ENCODE data around the gene WNT9A.

WNT9A gene

DNA sequence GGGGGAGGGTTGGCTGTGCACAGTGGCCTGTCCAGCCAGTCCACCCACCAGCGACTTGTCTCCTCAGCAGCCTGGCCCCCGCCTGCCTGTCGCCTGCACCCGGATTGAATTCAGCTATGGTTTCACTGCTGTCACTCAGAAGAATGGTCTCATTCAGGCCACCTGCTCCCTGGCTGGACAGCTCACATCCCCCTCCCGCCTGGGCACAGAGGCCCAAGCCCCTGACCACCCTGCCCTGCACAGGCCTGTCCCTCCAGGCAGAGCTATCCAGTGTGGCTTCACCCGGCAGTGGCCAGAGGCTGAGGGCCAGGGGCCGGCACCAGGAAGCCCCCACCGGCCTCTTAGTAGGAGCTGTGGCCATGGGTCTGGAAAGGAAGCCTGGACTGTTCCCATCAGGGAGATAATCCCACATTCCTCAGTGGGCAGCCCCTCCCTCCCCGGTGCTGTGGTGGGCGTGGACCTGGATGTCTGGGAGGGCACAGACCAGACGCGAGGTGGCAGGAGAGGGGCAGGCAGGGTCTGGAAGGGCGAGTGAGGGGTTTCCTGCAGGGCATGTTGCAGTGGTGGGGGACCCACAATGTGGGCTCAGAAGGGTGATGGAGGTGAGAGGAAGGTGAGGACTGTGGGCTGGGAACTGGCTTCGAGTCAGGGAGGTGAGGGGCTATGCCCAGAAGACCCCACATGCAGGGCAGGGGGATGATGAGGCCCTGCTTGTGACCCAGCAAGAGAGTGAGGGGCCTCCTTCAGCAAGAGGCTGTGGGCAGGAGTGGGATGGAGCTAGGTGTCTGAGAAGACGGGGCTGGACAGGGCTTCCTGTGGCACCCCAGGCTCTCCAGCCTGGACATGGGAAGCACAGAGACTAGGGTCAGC lies 30.4 kb downstream of the WNT9A start:
- H3K4me3 ChIP-seq (ENCODE audit: low read depth, low read length): no peak overlapping the region
- POLR2A ChIA-PET: no interaction called here
- TF ChIP-seq, protein P1, sequence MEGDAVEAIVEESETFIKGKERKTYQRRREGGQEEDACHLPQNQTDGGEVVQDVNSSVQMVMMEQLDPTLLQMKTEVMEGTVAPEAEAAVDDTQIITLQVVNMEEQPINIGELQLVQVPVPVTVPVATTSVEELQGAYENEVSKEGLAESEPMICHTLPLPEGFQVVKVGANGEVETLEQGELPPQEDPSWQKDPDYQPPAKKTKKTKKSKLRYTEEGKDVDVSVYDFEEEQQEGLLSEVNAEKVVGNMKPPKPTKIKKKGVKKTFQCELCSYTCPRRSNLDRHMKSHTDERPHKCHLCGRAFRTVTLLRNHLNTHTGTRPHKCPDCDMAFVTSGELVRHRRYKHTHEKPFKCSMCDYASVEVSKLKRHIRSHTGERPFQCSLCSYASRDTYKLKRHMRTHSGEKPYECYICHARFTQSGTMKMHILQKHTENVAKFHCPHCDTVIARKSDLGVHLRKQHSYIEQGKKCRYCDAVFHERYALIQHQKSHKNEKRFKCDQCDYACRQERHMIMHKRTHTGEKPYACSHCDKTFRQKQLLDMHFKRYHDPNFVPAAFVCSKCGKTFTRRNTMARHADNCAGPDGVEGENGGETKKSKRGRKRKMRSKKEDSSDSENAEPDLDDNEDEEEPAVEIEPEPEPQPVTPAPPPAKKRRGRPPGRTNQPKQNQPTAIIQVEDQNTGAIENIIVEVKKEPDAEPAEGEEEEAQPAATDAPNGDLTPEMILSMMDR (IDR thresholded peaks at IDR 0.05; ENCODE audit: insufficient read depth, low read length, missing control alignments): no peak
- no peak for DNase-seq (ENCODE audit: low read depth, low spot score)
- CTCF ChIA-PET: no interaction called here

DNA sequence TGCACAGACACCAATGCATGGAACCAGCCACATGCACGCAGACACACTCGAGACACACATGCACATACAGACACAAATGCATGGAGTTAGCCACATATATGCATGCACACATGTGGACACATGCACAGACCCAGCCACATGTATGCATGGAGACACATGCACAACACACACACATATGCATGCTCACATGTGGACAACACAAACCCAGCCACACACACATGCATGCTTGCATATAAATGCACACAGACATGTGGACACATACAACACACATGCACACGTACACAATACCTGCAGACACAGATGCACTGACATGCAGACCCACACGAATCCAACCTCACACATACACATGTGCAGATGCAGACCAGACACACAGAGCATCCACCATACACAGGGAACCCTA lies 31.1 kb downstream of the WNT9A start:
- CTCF ChIA-PET: no interaction called here

DNA sequence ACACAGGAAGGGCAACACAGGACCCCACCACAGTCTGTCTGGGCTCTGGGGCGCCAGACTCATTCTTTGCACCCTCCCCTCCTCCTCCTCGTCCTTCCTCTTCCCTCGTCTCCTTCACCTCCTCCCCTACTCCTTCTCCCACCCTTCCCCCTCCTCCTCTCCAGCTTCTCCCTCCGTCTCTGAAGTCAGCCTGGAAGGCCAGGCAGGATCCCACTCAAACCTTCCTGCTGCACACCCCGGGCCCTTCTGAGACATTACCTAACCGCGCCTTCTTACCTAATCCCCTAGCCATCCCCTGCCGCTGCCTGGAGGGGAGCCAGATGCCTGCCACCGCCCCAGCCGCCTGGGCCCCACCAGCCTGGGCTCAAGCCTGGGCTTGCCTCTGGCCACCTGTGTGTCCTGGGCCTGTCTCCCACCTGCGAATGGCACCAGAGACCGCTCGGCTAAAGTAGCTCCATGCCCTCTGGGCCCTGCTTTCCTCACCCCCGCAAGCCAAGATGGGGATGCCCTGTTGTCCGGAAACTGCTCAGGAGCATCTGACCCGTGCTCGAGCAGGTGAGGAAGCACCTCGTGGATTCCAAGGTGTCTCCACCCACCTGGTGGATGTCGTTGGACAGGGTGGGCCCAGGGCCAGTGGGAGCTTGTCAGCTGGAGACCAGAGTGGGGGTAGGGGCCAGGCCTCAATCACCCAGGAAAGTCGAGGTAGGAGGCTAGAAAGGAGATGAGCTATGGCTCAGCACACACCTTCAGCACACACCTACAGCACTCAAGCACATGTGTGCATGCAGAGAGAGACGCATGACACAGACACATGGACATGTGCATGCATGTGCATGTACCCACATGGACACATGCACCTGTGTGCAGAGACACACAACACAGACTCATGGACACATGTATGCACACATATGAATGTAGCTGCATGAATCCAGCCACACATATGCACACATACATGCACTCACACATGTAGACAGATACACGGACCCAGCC lies 31.9 kb downstream of the WNT9A start:
- H3K4me3 ChIP-seq (ENCODE audit: low read depth, low read length): no peak overlapping the region
- no peak for DNase-seq (ENCODE audit: low read depth, low spot score)
- POLR2A ChIA-PET: no interaction called here
- CTCF ChIA-PET: no interaction called here
- TF ChIP-seq, protein P1 (IDR thresholded peaks at IDR 0.05; ENCODE audit: insufficient read depth, low read length, missing control alignments): no peak

More for the DNA sequence above, 31.1 kb downstream of the WNT9A start:
- H3K4me3 ChIP-seq (ENCODE audit: low read depth, low read length): no peak overlapping the region
- DNase-seq (ENCODE audit: low read depth, low spot score): no peak
- POLR2A ChIA-PET: no interaction called here
- TF ChIP-seq, protein P1 (IDR thresholded peaks at IDR 0.05; ENCODE audit: insufficient read depth, low read length, missing control alignments): no peak

DNA sequence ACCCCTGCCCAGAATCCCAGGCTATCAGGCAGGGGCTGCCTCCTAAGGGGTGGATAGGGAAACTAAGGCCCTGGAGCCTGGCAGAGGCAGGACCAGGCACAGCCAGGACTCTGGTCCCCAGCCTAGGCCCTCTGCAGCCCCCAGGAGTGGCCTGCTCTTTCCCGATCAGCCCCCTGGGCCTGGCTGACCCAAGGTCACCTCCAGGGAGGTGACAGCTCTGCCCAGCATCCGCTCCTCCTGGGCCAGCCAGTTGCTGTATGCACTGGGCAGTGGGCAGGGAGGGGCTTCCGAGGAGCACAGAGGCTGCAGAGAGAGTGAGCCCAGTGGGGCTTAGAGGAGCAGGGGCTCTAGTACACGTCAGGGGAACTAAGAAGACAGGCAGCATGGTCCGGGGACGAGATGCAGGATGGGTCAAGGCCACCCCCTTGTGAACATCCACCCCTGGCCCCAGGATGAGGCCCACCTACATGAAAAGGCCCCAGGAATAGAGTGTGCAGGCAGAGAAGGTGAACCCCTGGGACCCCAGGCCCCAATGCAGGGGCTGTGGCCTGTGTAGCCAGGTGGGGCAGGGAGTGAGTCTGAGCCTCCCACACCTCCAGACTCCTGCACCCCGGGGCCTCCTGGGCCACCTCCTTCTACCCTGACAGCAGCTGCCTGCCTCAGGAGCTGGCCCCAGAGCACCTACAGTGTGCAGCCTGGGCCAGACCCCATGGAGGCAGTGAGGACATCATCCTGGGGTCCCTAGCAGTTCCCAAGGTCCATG lies 32.8 kb downstream of the WNT9A start:
- TF ChIP-seq, protein P1 (IDR thresholded peaks at IDR 0.05; ENCODE audit: insufficient read depth, low read length, missing control alignments): no peak
- H3K4me3 ChIP-seq (ENCODE audit: low read depth, low read length): no peak overlapping the region
- ChIA-PET CTCF (no interaction called here), POLR2A (no interaction called here)
- no peak for DNase-seq (ENCODE audit: low read depth, low spot score)

DNA sequence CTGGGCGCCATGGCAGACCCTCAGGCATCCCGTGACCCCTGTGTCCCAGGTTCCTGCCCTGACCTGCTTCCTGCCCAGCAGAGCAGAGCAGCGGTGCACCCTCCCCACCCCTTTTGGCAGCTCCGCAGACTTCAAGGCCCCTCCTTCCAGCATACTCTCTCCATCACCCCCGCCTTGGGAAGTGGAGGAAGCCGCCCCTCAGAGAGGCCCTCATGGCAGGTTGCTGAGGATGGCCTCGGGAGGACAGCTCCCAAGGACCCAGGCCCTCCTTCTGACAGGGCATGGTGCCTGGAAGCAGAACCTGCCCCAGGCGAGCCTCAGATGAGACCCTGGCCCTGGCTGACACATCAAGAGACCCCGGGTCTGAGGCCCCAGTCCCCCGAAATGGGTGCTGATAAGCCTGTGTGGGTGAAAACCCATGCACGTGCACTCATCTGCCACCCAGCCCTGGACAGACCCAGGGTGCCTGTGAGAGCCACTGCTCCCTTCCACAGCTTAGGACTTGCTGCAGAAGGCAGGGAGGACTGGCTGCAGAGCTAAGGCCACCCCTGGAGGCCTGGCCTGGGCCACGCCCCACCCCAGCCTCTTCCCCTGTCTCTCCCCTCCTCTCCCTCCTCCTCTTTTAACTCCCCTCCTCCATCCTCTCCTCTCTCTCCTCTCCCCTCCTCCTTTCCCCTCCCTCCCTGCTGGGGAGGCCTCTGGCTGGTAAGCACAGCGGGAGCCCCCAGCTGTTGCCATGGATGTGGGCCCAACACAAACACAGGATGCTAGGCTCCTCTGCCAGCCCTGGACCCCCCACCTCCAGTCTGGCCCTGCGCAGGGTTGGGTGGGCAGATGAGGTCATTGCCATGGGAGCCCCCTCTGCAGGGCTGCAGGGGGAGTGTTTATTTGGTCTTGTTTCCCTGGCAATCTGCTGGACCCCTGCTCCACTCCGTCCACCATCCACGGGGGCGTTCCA lies 33.7 kb downstream of the WNT9A start:
- TF ChIP-seq, protein P1 (IDR thresholded peaks at IDR 0.05; ENCODE audit: insufficient read depth, low read length, missing control alignments): no peak
- CTCF ChIA-PET: no interaction called here
- POLR2A ChIA-PET: no interaction called here
- no peak for DNase-seq (ENCODE audit: low read depth, low spot score)
- no peak overlapping the region for H3K4me3 ChIP-seq (ENCODE audit: low read depth, low read length)
